ENCODE measurements around the gene ITGA7.

Gene ITGA7

DNA sequence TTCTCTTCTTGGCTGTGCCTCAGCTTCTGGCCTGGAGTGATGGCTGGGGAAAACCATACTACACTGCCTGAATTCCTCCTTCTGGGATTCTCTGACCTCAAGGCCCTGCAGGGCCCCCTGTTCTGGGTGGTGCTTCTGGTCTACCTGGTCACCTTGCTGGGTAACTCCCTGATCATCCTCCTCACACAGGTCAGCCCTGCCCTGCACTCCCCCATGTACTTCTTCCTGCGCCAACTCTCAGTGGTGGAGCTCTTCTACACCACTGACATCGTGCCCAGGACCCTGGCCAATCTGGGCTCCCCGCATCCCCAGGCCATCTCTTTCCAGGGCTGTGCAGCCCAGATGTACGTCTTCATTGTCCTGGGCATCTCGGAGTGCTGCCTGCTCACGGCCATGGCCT is 70.9 kb downstream of the ITGA7 start, which contains the start of gene OR10P1:
Gene OR10P1, plus strand, starts transcription at position 40 of the 400 bp plus-strand sequence. Its CDS starts 0 bp downstream, at position 40.
- no peak for DNase-seq

DNA sequence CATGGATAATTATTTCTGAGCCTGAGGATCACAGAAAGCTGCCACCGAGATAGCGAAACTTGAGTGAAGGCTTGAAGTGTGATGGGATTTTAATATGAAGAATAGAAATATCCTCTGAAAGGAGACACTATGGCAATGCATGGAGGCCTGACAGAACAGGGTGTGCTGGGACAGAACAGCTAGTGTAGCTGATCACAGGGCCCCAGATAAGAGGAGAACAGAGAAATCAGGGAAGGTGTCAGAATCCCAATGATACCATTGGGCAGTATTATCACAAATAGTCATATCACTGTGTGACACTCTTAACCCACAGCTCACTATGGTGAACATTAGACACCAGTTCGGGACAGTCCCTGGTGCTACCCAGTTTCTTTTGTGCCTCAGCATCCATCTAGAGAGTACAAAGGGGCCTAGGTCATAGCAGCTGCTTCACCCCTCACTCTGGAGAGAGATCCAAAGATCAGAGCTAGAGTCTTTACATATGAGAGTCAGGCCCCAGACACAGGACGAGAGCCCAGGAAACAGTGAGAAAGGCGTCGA is 71.5 kb downstream of the ITGA7 start:
- no peak for DNase-seq

All from T-helper 9 cell (primary cell).